GM21576 (cell line): Measurements from ENCODE around the gene AMBRA1.
A peak's percentile ranks its signal among the peaks of the same experiment; 100 is the strongest.

Experiments used
- ATAC-seq: cut with Tn5 transposase; IDR thresholded peaks from one replicate; pipeline ENCODE4 v1.9.1; 2021; ENCODE audit warnings: mild to moderate bottlenecking, moderate library complexity; ENCODE audit not compliant: unreplicated experiment

The AMBRA1 gene

GRCh38 chr11:46413760-46414465 lies 179.9 kb downstream of the AMBRA1 start:
- no peak for ATAC-seq

GRCh38 chr11:46410021-46410420 lies 183.8 kb downstream of the AMBRA1 start:
- no peak for ATAC-seq

- ATAC-seq = no peak
Observed at GRCh38 chr11:46408407-46408986, 185.3 kb downstream of the AMBRA1 start.

GRCh38 chr11:46407635-46408034 lies 186.2 kb downstream of the AMBRA1 start:
- ATAC-seq = no peak

- ATAC-seq = no peak
Observed at GRCh38 chr11:46404476-46405017, 189.3 kb downstream of the AMBRA1 start.

GRCh38 chr11:46402957-46403902 lies 190.6 kb downstream of the AMBRA1 start:
- ATAC-seq = no peak

- no peak for ATAC-seq
Observed at GRCh38 chr11:46397526-46397925, 196.3 kb downstream of the AMBRA1 start.

GRCh38 chr11:46393759-46394158 lies 200.1 kb downstream of the AMBRA1 start:
- ATAC-seq = no peak

- no peak for ATAC-seq
Observed at GRCh38 chr11:46393231-46393616, 200.6 kb downstream of the AMBRA1 start.

- peak; percentile 52 for ATAC-seq
Observed at GRCh38 chr11:46392421-46393230, 201.2 kb downstream of the AMBRA1 start.

GRCh38 chr11:46391578-46392420 lies 202.0 kb downstream of the AMBRA1 start, which contains the start of gene CHRM4:
TSS of gene CHRM4 (minus strand) at chr11:46391776. CDS start at chr11:46386557, 5,219 bp downstream.
- ATAC-seq = no peak

- no peak for ATAC-seq
Observed at GRCh38 chr11:46391186-46391577, 202.6 kb downstream of the AMBRA1 start.

- ATAC-seq = no peak
Observed at GRCh38 chr11:46390331-46391171, 203.3 kb downstream of the AMBRA1 start.

GRCh38 chr11:46389450-46390330 lies 204.1 kb downstream of the AMBRA1 start:
- ATAC-seq = peak; percentile 53

GRCh38 chr11:46388619-46389449 lies 205.0 kb downstream of the AMBRA1 start:
- ATAC-seq = no peak

GRCh38 chr11:46387919-46388618 lies 205.8 kb downstream of the AMBRA1 start:
- no peak for ATAC-seq
